SK-N-MC (cell line): ENCODE results near the gene NELFB.

Source experiments
- EZH2 ChIP-seq: fragments of 200-600 bp; sonication (generic); IDR thresholded peaks from one replicate; pipeline ENCODE4 v1.6.1; 2017; ENCODE audit warnings: antibody characterized with exemption
- FOXP2 ChIP-seq: optimal IDR thresholded peaks from 2 replicates; pipeline ENCODE3; 2011; ENCODE audit warnings: mild to moderate bottlenecking, moderate library complexity; ENCODE audit not compliant: insufficient read depth; ENCODE audit errors: extremely low read length, control extremely low read depth
- POLR2AphosphoS5 ChIP-seq: IDR thresholded peaks from 2 replicates; pipeline ENCODE4 v1.6.1; 2012; ENCODE audit warnings: mild to moderate bottlenecking, low read depth, low read length, borderline replicate concordance

DNA sequence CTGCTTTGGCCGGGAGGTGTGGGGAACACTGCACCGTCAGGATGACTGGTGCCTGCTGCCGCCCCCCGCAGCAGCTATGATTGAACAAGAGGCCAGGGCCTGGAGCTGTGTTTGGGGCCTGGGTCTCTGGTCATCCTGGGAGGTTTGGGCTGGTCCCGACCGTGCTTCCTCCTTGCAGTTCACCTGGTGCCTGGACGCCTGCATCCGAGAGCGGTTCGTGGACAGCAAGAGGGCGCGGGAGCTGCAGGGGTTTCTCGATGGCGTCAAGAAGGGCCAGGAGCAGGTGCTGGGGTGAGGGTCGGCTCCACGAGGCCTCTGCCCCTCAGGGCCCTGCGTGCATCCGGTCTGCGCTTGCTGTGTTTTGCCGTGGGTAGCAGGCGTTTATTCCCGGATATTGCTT, 8.9 kb downstream of the NELFB start:
- TF ChIP-seq EZH2 (no peak), POLR2AphosphoS5 (no peak), FOXP2 (no peak)
